Activated CD4-positive, alpha-beta T cell treated with anti-CD3 and anti-CD28 coated beads, Interleukin-2, amount 10 ng/mL, durations not matched to agents 24 days and 14 days (primary cell): ENCODE data around the gene STUM. TPM values are rescaled to one million over a fixed set of nuclear protein-coding genes. Genes with fewer than 3 reads are reported as not detected.
"Not testable (repeated sequence)": the region's sequence is repeated elsewhere in the genome, so short reads cannot be mapped to it uniquely, and the experiment has no call there.

Experiments
- DNase-seq: peaks from one replicate; pipeline ENCODE4 v3.0.0; 2022
- H3K27ac Mint-ChIP-seq: one replicate; pipeline ENCODE4 v1.8.0; 2022; ENCODE audit warnings: mild to moderate bottlenecking, mixed read lengths
- H3K27me3 Mint-ChIP-seq: one replicate; pipeline ENCODE4 v1.8.0; 2022; ENCODE audit warnings: mixed read lengths
- H3K36me3 Mint-ChIP-seq: one replicate; pipeline ENCODE4 v1.8.0; 2022; ENCODE audit warnings: low read depth, mild to moderate bottlenecking, mixed read lengths
- H3K4me1 Mint-ChIP-seq: one replicate; pipeline ENCODE4 v1.8.0; 2021; ENCODE audit warnings: mixed read lengths
- H3K4me3 Mint-ChIP-seq: one replicate; pipeline ENCODE4 v1.8.0; 2022; ENCODE audit warnings: mild to moderate bottlenecking, moderate library complexity, mixed read lengths
- H3K9me3 Mint-ChIP-seq: one replicate; pipeline ENCODE4 v1.8.0; 2021; ENCODE audit warnings: mixed read lengths
- intact Hi-C: fragments of 100-400 bp; cut with micrococcal nuclease; formaldehyde crosslinking; loops from one replicate; pipeline ENCODE4 v1.15.1; 2023
- total RNA-seq: library from RNA; stranded (reverse); gene quantifications from 2 replicates; pipeline ENCODE4 v1.2.3, GENCODE V29; 2022

Gene STUM
- total RNA-seq, 1 donor from 2014 or later, result not detected

DNA sequence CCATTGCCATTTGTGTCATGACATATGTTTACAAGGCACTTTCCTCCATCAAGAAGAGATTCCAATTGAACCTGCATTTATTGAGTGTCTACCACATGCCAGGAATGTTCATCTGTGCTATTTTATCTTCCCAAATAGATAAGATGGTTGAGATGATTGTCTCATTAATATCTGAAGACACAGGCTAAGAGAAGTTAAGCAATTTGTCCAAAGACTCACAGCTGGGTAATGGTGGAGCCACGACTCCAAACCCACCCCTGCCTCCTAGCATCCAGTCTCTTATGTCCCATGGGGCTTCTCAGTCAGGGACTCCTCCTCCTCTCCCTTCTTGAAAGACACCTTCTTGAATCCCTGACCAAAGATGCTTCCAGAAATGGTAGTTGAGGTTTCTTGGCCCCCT is 68.1 kb downstream of the STUM start:
- DNase-seq, result no peak
- peaks cover 18% of the 10 kb centered on the region for H3K27me3 Mint-ChIP-seq
- H3K27ac Mint-ChIP-seq, result no peak overlapping the region
- H3K36me3 Mint-ChIP-seq, result no peaks in the 10 kb centered on the region
- no peak overlapping the region for H3K4me3 Mint-ChIP-seq
- intact Hi-C loops, result no loop called here
- H3K4me1 Mint-ChIP-seq, result no peaks in the 10 kb centered on the region
- H3K9me3 Mint-ChIP-seq, result no peaks in the 10 kb centered on the region

DNA sequence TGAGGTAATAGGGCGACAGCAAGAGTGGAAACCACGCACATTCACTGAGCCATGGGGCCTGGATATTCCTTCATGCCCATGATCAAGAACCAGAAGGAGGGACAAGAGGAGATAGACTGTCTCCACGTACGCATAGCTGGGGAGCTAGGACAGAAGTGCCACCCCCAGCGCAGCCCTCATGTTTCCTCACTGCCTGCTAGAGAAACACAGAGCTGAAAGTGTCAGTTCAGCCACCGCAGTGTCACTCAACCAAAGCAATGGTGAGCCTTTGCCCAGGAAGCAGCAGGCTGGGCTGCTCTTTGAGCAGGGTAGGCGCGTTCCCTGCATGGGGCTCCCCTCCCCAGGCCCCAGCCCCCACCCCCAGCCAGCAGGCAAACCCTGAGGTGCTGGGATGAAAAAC is 68.5 kb downstream of the STUM start:
- no peak overlapping the region for H3K27ac Mint-ChIP-seq
- intact Hi-C loops, result no loop called here
- no peak for DNase-seq
- no peaks in the 10 kb centered on the region for H3K36me3 Mint-ChIP-seq
- no peak overlapping the region for H3K4me3 Mint-ChIP-seq
- no peaks in the 10 kb centered on the region for H3K4me1 Mint-ChIP-seq
- H3K9me3 Mint-ChIP-seq, result no peaks in the 10 kb centered on the region
- H3K27me3 Mint-ChIP-seq, result peaks cover 19% of the 10 kb centered on the region

DNA sequence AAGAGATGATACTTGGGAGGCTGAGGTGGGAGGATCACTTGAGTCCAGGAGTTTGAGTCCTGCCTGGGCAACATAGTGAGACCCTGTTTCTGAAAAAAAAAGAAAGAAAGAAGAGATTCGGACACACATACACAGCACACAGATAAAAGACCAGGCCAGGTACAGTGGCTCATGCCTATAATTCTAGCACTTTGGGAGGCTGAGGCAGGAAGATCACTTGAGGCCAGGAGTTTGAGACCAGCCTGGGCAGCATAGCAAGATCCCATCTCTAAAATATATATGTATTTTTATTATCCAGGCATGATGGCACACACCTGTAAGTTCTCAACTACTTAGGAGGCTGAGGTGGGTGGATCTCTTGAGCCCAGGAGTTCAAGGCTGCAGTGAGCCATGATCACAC is 69.2 kb downstream of the STUM start:
- H3K36me3 Mint-ChIP-seq, H3K9me3 Mint-ChIP-seq, DNase-seq, H3K4me1 Mint-ChIP-seq, H3K4me3 Mint-ChIP-seq, H3K27ac Mint-ChIP-seq, intact Hi-C loops: not testable (repeated sequence)
- H3K27me3 Mint-ChIP-seq, result peaks cover 18% of the 10 kb centered on the region

- no peaks in the 10 kb centered on the region for H3K9me3 Mint-ChIP-seq
- H3K36me3 Mint-ChIP-seq, result no peaks in the 10 kb centered on the region
- H3K27me3 Mint-ChIP-seq, result peaks cover 17% of the 10 kb centered on the region
- H3K4me1 Mint-ChIP-seq, result no peaks in the 10 kb centered on the region
- no peak overlapping the region for H3K27ac Mint-ChIP-seq
- intact Hi-C loops, result no loop called here
- no peak overlapping the region for H3K4me3 Mint-ChIP-seq
- no peak for DNase-seq
Observed at GRCh38 chr1:226618380-226618779, 69.8 kb downstream of the STUM start.

- H3K27me3 Mint-ChIP-seq, result peaks cover 10% of the 10 kb centered on the region
- no peak overlapping the region for H3K4me3 Mint-ChIP-seq
- no peaks in the 10 kb centered on the region for H3K9me3 Mint-ChIP-seq
- H3K27ac Mint-ChIP-seq, result no peak overlapping the region
- no peaks in the 10 kb centered on the region for H3K36me3 Mint-ChIP-seq
- intact Hi-C loops, result no loop called here
- DNase-seq, result no peak
- H3K4me1 Mint-ChIP-seq, result no peaks in the 10 kb centered on the region
Observed at GRCh38 chr1:226619031-226619430, 70.5 kb downstream of the STUM start.

DNA sequence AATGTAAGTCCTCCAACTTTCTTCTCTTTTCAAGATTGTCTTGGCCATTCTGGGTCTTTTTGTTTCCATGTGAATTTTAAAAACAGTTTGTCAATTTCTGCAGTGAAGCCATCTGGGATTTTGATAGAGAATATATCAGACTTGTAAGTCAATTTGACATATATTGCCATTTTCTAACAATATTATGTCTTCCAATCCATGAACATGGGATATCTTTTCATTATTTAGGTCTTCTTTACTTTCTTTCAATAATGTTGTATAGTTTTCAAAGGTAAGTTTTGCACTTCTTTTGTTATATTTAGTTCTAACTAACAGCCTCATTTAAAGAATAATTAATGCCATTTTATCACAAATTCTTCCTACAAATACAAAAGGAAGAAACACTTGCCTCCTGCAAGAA is 73.4 kb downstream of the STUM start:
- Mint-ChIP-seq H3K27ac (no peak overlapping the region), H3K27me3 (peaks cover 14% of the 10 kb centered on the region), H3K4me3 (no peak overlapping the region), H3K4me1 (peaks cover 9% of the 10 kb centered on the region), H3K9me3 (no peaks in the 10 kb centered on the region), H3K36me3 (peaks cover 5% of the 10 kb centered on the region)
- no peak for DNase-seq
- intact Hi-C loops, result no loop called here

- Mint-ChIP-seq H3K9me3 (no peaks in the 10 kb centered on the region), H3K4me1 (peaks cover 19% of the 10 kb centered on the region), H3K27ac (no peak overlapping the region), H3K4me3 (no peak overlapping the region), H3K27me3 (peaks cover 9% of the 10 kb centered on the region), H3K36me3 (peaks cover 5% of the 10 kb centered on the region)
- no peak for DNase-seq
- intact Hi-C loops, result no loop called here
Observed at GRCh38 chr1:226624526-226624925, 76.0 kb downstream of the STUM start.

DNA sequence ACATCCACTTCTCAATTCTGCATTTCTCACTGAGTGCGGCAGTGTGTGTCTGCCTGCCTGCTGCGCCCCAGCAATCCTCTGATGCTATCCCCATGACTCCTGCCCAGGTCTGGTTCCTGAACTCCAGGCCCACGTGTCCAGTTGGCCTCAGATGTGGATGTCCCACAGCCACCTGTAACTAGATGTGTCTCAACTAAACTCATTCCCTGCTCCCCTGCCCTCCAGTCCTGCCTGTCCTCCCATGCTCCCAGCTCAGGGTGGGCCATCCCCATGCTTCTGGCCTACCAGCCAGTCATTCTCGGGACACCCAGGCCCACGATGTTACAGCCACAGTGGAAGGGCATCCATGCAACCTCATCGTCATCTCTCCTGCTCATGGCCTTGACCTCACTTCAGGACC is 76.8 kb downstream of the STUM start:
- DNase-seq, result no peak
- Mint-ChIP-seq H3K36me3 (peaks cover 8% of the 10 kb centered on the region), H3K9me3 (no peaks in the 10 kb centered on the region), H3K4me1 (peaks cover 19% of the 10 kb centered on the region), H3K27ac (peak overlapping the region; percentile 62), H3K4me3 (no peak overlapping the region), H3K27me3 (peaks cover 8% of the 10 kb centered on the region)
- intact Hi-C loops, result loop anchor here (5.0 kb wide), 1 partner anchor 257 kb away; no protein-coding TSS in a partner anchor

GRCh38 chr1:226625832-226626576 is 77.4 kb downstream of the STUM start:
- no peak for DNase-seq
- peaks cover 8% of the 10 kb centered on the region for H3K27me3 Mint-ChIP-seq
- H3K4me1 Mint-ChIP-seq, result peaks cover 19% of the 10 kb centered on the region
- no peaks in the 10 kb centered on the region for H3K9me3 Mint-ChIP-seq
- H3K36me3 Mint-ChIP-seq, result peaks cover 13% of the 10 kb centered on the region
- intact Hi-C loops, result loop anchor here (1.0 to 5.0 kb wide), 9 partner anchors 8 to 314 kb away; partner anchors contain the start of genes COQ8A and ITPKB
- peak overlapping the region; percentile 88 for H3K27ac Mint-ChIP-seq
- H3K4me3 Mint-ChIP-seq, result peak overlapping the region; percentile 35

- peak; percentile 94 for DNase-seq
- intact Hi-C loops, result loop anchor here (1.0 to 5.0 kb wide), 9 partner anchors 8 to 314 kb away; partner anchors contain the start of genes COQ8A and ITPKB
- Mint-ChIP-seq H3K9me3 (no peaks in the 10 kb centered on the region), H3K27me3 (peaks cover 8% of the 10 kb centered on the region), H3K27ac (peak overlapping the region; percentile 88), H3K4me1 (peaks cover 21% of the 10 kb centered on the region), H3K36me3 (peaks cover 17% of the 10 kb centered on the region), H3K4me3 (peak overlapping the region; percentile 35)
Observed at GRCh38 chr1:226626577-226626956, 78.0 kb downstream of the STUM start.

DNA sequence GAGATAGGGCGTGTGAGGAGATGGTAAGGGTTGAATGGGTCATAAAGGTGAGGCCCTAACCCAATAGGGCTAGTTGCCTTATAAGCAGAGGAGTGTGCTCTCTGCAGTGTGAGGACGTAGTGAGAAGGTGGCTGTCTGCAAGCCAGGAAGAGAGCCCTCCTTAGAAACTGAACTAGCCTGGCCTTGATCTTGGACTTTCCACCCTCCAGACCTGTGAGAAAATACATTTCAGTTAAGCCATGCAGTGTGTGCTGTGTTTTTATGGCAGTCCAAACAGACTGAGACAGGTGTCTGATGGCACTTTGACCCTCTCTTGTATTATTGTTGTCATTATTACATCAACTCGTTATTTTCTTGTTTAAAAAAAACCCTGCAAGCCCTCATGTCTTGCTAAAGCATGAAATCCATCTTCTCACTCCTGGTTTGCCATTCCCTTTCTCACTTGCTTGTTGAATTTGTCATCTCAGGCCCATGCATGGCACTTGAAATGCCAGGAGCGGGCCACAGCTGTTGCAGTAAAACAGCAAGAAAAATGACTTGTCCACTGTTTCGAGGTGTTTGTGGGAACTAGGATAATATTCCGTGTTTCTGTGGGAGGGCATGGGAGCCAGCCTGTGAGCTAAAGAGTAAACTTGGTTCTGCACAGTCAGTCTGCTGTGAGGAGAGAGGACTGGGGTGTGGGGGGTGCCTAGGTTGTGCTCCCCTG is 78.6 kb downstream of the STUM start:
- peaks cover 25% of the 10 kb centered on the region for H3K4me1 Mint-ChIP-seq
- H3K27ac Mint-ChIP-seq, result peak overlapping the region; percentile 88
- H3K4me3 Mint-ChIP-seq, result peak overlapping the region; percentile 35
- DNase-seq, result no peak
- peaks cover 21% of the 10 kb centered on the region for H3K36me3 Mint-ChIP-seq
- H3K27me3 Mint-ChIP-seq, result peaks cover 6% of the 10 kb centered on the region
- H3K9me3 Mint-ChIP-seq, result no peaks in the 10 kb centered on the region
- intact Hi-C loops, result loop anchor here (2.0 to 5.0 kb wide), 5 partner anchors 16 to 255 kb away; no protein-coding TSS in a partner anchor

GRCh38 chr1:226627924-226628611 is 79.5 kb downstream of the STUM start:
- H3K27ac Mint-ChIP-seq, result peak overlapping the region; percentile 70
- H3K9me3 Mint-ChIP-seq, result no peaks in the 10 kb centered on the region
- peaks cover 27% of the 10 kb centered on the region for H3K36me3 Mint-ChIP-seq
- intact Hi-C loops, result loop anchor here (2.0 to 5.0 kb wide), 5 partner anchors 15 to 254 kb away; no protein-coding TSS in a partner anchor
- H3K4me1 Mint-ChIP-seq, result peaks cover 33% of the 10 kb centered on the region
- no peak overlapping the region for H3K4me3 Mint-ChIP-seq
- DNase-seq, result no peak
- H3K27me3 Mint-ChIP-seq, result peaks cover 6% of the 10 kb centered on the region

DNA sequence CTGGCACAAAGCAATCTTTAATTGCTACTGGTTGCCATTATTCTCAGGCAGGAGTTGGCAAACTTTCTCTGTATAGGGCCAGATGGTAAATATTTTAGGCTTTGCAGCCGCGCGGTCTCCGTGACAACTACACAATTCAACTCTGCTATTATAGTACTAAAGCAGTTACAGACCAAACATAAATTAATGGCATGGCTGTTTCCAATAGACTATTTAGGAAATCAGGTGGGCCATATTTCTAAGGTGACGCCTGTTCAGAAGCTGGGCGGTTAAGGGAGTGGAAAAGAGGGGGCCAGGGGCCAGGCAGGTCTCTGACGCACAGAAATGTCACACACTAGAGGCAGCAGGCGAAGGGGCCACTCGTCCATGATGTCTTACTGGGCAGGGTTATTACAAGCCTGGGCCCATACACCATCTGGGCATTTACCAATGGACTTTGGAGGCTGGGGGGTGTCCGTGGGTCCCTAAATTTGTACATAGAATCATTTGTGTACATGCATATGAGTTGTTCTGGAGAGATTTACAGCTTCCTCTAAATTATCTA is 80.1 kb downstream of the STUM start:
- no peak overlapping the region for H3K4me3 Mint-ChIP-seq
- intact Hi-C loops, result loop anchor here (5.0 kb wide), 1 partner anchor 254 kb away; no protein-coding TSS in a partner anchor
- H3K27me3 Mint-ChIP-seq, result peaks cover 6% of the 10 kb centered on the region
- H3K36me3 Mint-ChIP-seq, result peaks cover 29% of the 10 kb centered on the region
- no peaks in the 10 kb centered on the region for H3K9me3 Mint-ChIP-seq
- H3K27ac Mint-ChIP-seq, result no peak overlapping the region
- DNase-seq, result no peak
- H3K4me1 Mint-ChIP-seq, result peaks cover 38% of the 10 kb centered on the region
